Dedifferentiated amniotic fluid mesenchymal stem cell (primary cell): ENCODE results near the gene SLC25A15.

ENCODE experiments used
- DNase-seq: peaks from one replicate; pipeline ENCODE4 v3.0.0-alpha.2; 2016; ENCODE audit errors: extremely low spot score

Gene SLC25A15

GRCh38 chr13:40789275-40790153 lies at the start of gene SLC25A15:
Gene SLC25A15 (plus strand): TSS chr13:40789611. CDS start chr13:40793227, 3,616 bp downstream.
- peak; percentile 53 for DNase-seq

- DNase-seq: no peak
Measured at GRCh38 chr13:40749327-40749726, 40.1 kb upstream of the SLC25A15 start.

DNA sequence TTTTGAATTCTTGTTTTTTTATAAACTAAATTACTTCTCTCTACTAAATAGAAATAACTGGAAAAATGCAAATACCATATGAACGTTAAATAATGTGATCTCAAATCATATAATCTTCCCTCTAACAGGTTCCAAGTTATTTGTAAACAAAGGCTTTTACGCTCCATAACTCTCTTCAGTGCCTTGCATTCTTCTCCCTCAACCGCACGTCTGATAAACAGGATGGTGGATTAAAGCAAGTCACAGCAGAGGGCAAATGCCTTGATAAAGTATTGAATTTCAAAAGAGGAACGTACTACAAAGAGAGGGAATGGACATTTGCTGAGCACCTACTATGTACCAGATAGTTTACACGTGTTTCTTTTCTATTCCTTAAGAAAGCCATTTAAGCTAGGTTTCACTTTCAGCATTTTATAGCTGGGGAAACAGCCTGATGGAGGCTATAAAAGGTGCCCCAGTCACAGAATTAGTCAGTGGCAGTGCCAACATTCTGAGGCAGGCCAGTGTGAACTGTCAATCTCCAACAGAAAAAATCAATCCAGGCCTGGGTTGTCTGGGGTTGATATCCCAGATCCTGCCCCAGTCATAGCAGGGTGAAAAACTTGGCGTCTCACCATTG lies 34.2 kb upstream of the SLC25A15 start:
- no peak for DNase-seq

- DNase-seq: no peak
Measured at GRCh38 chr13:40756042-40756441, 33.4 kb upstream of the SLC25A15 start.

GRCh38 chr13:40758811-40759210 lies 30.6 kb upstream of the SLC25A15 start:
- no peak for DNase-seq

DNA sequence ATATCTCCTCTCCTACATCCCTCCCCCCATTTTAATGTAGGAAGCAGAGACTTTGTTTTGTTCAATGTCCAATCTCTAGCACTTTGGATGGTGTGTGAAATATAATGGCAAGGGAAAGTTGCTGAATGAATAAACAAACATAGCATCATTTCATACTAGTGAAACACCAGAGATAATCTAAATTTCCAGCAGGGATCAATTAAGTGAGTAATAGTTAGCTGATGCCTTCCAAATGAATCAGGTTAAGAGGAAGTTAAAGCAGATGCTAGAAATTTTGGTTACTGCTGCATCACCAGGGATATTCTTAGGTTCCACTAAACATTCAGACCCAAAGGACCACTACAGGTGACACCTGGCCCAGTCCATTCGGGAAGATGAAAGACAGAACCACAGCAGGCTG lies 26.6 kb upstream of the SLC25A15 start:
- DNase-seq: no peak

DNA sequence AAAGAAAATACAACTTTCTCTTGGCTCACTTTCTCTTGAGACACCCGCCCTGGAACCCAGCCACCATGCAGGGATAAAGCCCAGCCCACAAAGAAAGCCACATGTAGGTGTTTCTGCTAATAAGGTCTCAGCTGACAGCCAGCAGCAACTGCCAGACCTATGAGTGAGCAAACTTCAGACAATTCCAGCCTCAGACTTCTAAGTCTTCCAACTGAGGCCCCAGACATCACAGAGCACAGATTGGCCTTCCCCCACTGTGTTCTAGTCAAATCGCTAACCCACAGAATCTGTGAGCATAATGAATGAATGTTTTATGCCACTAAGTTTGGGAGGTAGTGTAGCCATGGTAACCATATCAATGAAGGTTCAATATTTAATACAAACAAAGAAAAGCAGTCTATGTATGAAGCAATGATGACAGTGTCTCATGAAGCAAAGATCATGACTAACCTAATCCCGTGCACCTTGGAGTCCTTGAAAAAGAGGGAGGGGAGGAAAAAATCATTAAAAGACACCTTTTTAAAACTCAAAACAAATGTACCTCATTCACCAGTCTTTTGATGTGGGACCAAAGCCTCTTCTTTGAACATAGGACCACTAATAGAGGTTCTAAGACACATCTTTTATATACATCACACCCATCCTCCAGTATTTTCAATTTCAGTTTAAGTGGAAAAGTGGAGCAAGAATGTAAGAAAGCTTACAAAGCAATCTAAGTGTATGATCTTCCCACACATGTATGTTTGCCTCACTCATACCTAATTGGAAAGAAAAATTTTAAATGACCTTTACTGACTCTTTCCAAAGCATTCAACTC lies 24.6 kb upstream of the SLC25A15 start:
- no peak for DNase-seq

GRCh38 chr13:40765602-40766001 lies 23.8 kb upstream of the SLC25A15 start:
- DNase-seq: no peak

- DNase-seq: no peak
Measured at GRCh38 chr13:40769970-40770369, 19.4 kb upstream of the SLC25A15 start.

DNA sequence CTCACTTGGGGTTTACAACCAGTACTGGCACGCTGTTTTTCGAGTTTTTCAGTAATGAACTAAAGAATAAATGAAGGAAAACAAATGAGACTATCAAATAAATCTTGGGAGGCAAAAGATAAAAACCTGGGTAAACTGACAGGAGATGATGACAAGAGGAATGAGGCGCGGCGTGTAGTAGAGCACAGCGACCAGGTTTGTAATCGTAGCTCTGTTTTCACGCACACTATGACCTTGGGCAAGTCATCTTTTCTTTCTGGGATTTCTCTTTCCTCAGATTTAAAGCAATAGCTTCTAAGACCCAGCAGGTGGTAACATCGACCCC lies 18.8 kb upstream of the SLC25A15 start:
- no peak for DNase-seq

DNA sequence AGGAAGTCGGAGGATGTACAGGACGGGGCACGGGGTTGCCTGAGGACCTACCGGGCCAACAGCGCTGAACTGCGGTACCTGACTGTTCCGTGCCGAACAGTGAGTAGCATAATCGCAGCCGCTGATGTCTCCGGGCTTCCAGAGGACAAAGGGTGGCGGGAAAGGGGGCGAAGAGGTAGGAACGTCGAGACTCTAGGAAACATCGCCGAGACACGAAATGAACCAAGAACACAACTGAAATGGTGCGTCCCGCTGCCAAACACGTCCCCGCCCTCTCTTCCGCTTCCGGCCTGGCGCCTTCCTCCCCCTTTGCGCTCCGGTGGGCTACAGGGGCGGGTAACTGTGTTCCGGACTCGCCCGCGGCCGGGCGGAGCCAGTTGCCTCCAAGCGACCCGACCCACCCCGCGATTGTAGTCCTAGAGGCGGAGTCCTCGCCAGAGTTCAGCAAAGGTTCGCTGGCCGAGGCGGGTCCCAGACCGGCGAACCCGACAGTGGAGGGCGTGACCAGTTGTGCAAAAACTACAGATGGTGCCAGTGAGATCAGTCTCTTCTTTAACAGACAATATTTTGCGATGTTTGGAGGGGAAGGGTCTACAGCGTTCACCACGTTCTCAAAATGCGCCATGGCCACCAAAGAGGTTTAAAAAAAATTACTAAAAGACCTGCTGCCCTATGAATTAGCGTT lies 18.3 kb upstream of the SLC25A15 start, which contains the start of gene MRPS31:
TSS of gene MRPS31 (minus strand) at position 257 of the 685 bp plus-strand sequence. CDS start at position 203, 54 bp downstream.
- peak; percentile 92 for DNase-seq

- DNase-seq: no peak
Measured at GRCh38 chr13:40772765-40773473, 16.5 kb upstream of the SLC25A15 start.

- no peak for DNase-seq
Measured at GRCh38 chr13:40774672-40775071, 14.7 kb upstream of the SLC25A15 start.

DNA sequence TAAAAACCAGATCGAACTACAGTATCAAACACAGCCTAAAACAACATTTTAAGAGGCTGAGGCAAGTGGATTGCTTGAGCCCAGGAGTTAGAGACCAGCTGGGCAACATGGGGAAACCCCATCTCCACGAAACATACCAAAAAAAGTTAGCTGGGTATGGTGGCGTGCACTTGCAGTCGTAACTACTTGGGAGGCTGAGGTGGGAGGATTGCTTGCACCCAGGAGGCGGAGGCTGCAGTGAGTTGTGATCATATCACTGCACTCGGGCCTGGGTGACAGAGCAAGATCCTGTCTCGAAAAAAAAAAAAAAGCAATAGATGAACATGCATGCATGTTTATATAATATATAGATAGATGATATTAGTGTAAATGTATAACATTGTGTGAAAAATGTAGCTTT lies 13.2 kb upstream of the SLC25A15 start:
- DNase-seq: no peak

- no peak for DNase-seq
Measured at GRCh38 chr13:40776681-40777165, 12.7 kb upstream of the SLC25A15 start.

- DNase-seq: peak; percentile 19
Measured at GRCh38 chr13:40777166-40777808, 12.1 kb upstream of the SLC25A15 start.

DNA sequence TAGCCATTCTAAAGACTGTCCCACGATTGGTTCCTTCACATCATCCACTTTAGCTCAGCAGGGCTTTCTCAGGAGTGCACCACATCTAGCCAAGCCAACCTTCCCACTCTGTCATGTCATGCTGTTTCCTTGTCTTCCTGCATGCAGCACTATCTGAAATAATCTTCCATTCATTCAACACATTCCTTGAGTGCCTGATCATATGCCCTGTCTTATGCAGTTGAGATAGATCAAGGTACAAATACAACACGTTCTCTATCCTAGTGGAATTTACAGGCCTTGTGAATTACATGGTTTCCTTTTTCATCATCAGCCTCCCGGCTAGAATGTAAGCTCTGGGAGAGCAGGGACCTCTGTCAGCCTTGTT lies 11.6 kb upstream of the SLC25A15 start:
- no peak for DNase-seq

GRCh38 chr13:40779049-40779448 lies 10.4 kb upstream of the SLC25A15 start:
- no peak for DNase-seq

- no peak for DNase-seq
Measured at GRCh38 chr13:40779796-40780285, 9.6 kb upstream of the SLC25A15 start.

GRCh38 chr13:40780822-40781401 lies 8.5 kb upstream of the SLC25A15 start:
- no peak for DNase-seq
